GM18868 (cell line): ENCODE data around the gene LRRC15.

Experiments used
- ATAC-seq: cut with Tn5 transposase; IDR thresholded peaks from one replicate; pipeline ENCODE4 v1.9.1; 2021; ENCODE audit warnings: mild to moderate bottlenecking, moderate library complexity; ENCODE audit not compliant: unreplicated experiment

LRRC15 gene

DNA sequence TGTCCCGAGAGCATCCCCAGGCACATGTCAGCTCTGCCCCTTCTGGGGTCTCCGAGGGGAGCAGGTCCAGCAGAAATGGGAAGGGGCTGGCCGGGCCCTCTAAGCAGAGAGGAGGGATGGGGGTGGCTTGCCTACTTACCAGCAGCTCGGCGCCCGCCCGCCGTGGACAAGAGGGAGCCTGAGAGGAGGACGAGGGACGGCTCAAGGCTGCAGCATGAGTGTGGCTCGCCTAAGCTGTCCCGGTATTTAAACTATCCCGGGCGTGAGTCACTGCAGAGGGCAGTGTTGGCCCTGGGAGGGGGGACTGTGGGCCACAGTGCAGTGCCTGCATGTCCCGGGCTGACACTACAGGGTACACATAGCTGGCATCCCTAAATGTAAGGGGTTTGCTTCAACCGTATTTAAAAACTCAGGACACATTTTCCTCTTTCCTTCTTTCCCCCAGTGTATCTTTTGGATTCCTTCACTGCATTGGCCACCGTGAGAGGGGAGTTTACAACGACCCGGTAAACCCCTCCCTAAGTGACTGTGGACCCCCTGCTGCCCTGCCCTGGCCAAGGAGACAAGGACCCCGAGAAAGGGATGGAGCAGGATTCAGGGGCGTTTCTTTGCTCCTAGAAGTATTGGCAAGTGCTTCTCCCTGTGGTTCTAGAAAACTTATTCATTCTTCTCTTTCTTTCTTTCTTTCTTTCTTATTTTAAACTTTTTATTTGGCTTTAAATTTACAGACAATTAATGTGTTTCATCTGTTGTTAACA lies at the start of gene LRRC15:
LRRC15 (minus strand) TSS at position 222 of the 758 bp plus-strand sequence. CDS start 8,700 bp downstream, outside the sequence.
- ATAC-seq: no peak

DNA sequence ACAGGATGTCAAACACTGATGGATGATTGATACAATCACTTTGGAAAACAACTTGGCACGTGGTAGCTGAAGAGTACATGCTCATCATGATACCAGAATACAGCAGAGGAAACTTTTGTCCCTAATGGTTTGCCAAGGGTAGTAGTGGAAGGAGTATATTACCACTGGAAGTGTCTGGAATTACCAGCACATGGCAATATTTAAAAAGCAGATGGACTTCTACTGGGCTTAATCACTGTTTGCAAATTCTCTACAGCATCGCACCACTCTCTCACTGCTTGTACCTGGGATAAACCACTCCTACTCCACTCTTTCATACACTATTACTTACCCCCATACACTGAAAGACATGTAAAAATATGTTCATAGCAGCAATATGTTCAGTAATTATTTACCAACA lies 49.1 kb upstream of the LRRC15 start:
- ATAC-seq: no peak

GRCh38 chr3:194407423-194407822 lies 37.9 kb upstream of the LRRC15 start:
- no peak for ATAC-seq

GRCh38 chr3:194405766-194406165 lies 36.2 kb upstream of the LRRC15 start:
- ATAC-seq: no peak

GRCh38 chr3:194404365-194405140 lies 35.0 kb upstream of the LRRC15 start:
- no peak for ATAC-seq

DNA sequence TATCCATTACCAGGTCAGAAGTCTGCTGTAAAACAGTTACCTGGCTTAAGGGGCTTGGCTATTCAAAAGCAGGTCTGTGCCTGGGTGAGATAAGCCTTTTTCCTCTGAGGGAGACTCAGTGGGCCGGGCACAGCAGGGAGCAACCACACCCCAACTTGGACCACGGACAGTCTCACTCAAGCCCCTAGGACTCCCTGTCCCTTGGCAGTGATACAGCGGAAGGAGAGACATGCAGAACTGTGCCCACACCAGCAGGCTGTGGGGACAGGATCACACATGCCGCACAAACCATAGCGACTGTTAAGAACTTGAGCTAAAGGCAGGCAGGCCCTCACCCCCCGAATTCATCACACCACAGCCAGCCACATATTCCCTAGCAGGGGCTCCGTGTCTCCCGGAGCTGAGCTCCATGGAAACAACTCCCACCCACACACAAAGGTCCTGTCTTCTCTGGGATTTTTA lies 32.4 kb upstream of the LRRC15 start:
- ATAC-seq: no peak

- no peak for ATAC-seq
Measured at GRCh38 chr3:194401346-194401745, 31.8 kb upstream of the LRRC15 start.

DNA sequence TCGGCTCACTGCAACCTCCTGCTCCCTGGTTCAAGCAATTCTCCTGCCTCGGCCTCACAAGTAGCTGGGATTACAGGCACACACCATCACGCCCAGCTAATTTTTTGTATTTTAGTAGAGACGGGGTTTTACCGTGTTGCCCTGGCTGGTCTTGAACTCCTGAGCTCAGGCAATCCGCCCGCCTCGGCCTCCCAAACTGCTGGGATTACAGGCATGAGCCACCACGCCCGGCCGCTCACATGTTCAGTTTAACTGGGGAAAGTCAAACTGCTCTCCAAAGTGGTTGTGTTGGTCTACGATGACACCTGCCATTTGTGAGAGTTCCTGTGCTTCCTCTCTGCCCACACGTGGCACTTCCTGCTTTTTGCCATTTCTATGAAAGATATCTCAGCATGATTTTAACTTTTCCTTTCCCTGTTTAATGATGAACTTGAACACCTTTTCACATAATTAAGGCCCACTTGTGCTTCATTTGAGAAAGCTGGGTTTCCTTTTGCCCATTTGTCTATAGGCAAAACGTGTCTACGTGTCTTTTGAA lies 30.4 kb upstream of the LRRC15 start:
- ATAC-seq: no peak

- ATAC-seq: no peak
Measured at GRCh38 chr3:194399166-194399565, 29.6 kb upstream of the LRRC15 start, which contains the start of gene GP5. GP5 (minus strand) TSS chr3:194399266; CDS start chr3:194398282, 984 bp downstream.

DNA sequence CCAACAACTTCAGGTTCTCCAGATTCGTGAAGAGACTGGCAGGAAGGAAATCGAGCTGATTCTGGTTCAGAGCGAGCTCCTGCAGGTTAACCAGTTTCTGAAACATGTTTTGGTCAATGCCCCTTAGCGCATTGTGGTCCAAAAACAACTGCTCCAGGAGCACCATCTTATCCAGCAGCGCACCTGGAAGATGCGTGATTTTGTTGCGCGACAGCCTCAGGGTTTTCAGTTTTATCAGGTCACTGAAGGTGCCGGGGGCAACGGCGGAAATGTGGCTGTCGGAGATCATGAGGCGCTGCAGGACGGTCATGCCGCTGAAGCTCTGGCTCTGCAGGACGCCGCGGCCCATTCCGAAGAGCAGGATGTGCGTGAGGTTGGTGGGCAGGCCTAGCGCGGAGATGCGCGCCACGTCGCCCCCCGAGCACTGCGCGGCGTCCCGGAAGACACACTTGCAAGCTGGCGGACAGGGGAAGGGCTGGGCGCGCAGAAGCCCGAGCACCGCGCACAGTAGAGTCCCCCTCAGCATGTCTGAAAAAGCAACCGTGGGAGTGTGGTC lies 28.3 kb upstream of the LRRC15 start:
- ATAC-seq: no peak

- ATAC-seq: no peak
Measured at GRCh38 chr3:194396859-194397756, 27.6 kb upstream of the LRRC15 start.

GRCh38 chr3:194396539-194396858 lies 27.0 kb upstream of the LRRC15 start:
- ATAC-seq: no peak

GRCh38 chr3:194395778-194396538 lies 26.4 kb upstream of the LRRC15 start:
- no peak for ATAC-seq

DNA sequence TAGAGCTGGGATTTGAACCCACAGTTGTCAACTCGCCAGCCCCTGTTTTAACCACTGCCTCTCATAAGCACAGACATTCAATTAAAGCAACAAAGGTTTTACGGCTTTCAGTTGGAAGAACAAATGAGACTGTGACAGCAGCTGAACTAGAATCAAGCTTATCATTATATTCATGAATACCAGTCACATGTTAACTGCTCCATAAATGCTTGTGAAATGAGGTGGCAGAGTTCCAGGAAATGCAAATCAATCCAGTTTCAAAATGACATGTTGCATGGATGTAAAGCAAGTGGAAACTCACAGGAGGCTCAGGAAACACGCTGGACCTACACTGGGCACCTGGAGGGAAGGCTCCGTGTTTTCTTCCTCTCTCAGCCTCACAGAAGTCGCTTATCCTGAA lies 25.7 kb upstream of the LRRC15 start:
- ATAC-seq: no peak

DNA sequence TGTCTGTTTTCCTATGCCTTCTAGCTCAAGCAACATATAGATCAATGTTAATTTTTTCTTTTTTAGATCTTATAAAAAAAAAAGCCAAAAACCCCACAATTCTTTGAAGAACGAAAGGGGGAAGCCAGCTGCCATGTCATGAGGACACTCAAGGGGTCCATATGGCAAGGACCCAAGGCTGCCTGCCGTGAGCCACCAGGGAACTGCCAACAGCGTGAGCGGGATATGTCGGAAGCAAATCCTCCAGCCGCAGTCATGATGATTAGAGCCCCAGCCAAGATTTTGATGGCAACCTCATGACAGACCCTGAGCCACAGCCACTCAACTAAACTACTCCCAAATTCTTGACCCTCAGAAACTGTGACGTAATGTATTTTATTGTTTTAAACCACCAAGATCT lies 23.0 kb upstream of the LRRC15 start:
- no peak for ATAC-seq

DNA sequence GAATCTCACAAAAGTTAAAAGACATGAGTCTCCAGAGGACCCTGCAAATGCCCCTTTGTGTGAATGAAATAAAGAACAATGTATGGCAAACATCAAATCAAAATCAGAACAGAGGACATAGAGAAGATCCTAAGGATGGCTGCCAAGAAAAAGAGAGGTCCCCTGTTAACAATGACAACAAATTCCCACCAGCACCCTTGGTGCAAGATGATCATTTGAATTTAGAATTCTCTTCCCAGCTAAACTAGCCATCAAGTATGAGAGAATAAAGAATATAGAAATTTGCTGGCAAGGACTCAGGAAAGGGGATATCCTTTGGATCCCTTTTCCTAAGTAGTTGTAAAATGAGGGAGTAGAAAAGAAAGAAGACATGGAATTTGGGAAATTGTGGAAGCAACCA lies 21.3 kb upstream of the LRRC15 start:
- ATAC-seq: no peak

GRCh38 chr3:194389269-194389668 lies 19.7 kb upstream of the LRRC15 start:
- no peak for ATAC-seq

DNA sequence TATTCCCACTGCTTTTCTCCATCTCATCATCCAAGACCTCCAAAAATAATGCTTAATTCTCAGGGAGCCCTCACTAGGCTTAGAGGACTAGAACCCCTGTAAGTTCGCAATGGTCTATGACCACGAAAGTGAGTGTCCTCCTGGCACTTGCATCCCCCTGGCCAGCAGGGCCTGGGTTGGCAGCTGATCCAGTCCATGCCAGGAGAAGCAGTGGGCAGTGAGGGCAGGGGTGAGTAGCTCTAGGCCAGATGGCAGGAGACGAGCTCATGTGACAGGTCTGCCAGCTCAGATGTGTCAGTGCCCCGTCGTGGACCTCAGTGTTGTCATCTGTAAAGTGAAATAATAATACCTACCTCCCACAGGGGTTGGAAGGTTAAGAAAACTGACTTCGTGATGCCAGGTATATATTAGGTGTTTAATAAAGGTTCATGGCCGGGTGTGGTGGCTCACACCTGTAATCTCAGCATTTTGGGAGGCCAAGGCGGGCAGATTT lies 18.4 kb upstream of the LRRC15 start:
- no peak for ATAC-seq

DNA sequence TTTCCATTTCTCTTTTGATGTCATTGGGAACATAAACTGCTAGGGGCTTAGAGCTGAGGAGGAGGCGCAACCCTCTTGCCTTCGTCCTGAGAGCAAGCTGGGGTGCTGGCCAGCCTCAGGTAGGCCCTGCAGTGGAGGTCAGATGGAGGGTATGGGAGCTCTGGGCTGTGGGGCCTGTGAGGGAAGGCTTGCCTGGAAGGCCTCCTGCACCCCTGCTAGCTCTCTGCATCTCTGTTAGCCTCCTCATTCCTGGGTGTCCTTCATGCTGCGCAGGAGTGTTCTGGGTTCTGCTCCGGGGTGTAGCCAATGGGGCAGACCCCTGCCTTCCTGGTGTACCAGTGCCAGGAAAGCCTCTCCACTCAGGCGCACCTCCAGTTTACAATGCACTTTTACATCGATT lies 17.7 kb upstream of the LRRC15 start:
- ATAC-seq: no peak

DNA sequence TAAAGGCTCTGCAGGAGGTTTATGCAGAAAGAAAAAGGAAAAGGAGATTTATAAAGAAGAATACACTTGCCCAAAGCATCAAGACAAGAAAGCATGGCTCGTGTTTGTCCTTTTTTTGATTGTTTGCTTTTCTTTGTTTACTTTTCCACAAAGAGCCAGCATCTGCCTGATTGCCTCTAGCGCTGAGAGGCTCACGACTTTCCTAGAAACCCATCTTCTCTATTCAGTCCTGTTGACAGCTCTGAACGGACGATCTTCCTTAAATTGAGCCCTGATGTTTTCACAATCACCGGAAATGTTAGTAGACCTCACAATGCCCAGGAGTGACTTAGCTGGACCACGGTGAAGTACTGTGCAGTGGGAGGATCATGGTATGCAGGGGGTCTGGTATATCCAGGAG lies 17.1 kb upstream of the LRRC15 start:
- ATAC-seq: no peak
